ENCODE data around the gene TRDN. TPM values are rescaled to one million over a fixed set of nuclear protein-coding genes. Genes with fewer than 3 reads are reported as not detected.
"Not testable (repeated sequence)": the region's sequence is repeated elsewhere in the genome, so short reads cannot be mapped to it uniquely, and the experiment has no call there.

The TRDN gene
- total and polyA plus RNA-seq, 8 donors: 0.08 to 0.21 TPM; not detected in 6

DNA sequence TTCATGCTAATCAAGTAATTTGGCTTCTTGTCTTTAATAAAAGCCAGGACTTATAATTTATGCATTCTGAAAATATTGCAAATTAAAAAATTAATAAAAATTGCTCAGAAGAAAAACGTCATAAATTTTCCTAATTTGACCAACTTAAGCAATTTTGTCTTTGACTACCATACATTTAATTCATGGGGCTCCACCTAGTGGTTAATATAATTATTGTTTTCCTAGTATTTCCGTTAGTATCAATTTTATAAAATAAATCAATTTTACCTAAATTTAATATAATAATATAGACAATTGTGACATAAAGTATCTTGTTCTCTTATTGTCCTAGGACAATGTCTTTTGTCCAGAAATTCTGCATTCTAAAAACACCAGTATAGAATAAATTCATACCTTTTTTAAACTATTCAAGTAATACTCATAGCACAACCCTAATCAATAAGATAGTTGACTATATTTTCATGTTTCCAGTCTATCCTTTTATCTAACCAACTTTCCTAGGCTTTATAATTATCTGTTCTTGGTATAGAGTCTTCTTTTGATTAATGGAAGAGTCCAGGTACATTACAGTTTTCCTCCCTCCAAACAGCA is 319.9 kb downstream of the TRDN start:
- WGBS, 2 donors: 0 to 2% methylated on average over 2 of the region's 2 CpGs
- ATAC-seq: no peak
- H3K4me3 ChIP-seq: no peak overlapping the region
- DNase-seq: no peak
- no peaks in the 10 kb centered on the region for H3K9me3 ChIP-seq
- FAIRE-seq: peak; percentile 95
- H3K4me1 ChIP-seq: no peaks in the 10 kb centered on the region
- no peaks in the 10 kb centered on the region for H3K36me3 ChIP-seq
- H3K27me3 ChIP-seq: no peaks in the 10 kb centered on the region
- no peak overlapping the region for H3K27ac ChIP-seq
- intact Hi-C loops (cut with DNase I): loop anchor here in 1 of 3 donors (10.0 kb wide), 1 partner anchor 452 kb away; no protein-coding TSS in a partner anchor
- TF ChIP-seq CTCF (IDR thresholded peaks at IDR 0.05): peak in 3 of 4 donors; percentile 53 to 60 (median 53)

DNA sequence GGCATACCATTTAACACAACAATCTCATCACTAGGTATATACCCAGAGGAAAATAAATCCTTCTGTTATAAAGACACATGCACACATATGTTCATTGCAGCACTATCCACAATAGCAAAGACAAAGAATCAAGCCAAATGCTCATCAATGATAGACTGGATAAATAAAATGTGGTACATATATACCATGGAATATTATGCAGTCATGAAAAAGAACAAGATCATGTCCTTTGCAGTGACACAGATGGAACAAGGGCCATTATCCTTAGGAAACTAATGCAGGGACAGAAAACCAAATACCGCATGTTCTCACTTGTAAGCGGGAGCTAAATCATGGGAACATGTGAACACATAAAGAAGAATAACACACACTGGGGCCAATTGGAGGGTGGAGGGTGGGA is 322.3 kb downstream of the TRDN start:
- not testable (repeated sequence) for H3K27ac ChIP-seq, H3K4me1 ChIP-seq, ATAC-seq, H3K9me3 ChIP-seq, DNase-seq, H3K36me3 ChIP-seq, H3K4me3 ChIP-seq, FAIRE-seq, H3K27me3 ChIP-seq
- 96% methylated on average over 2 of the region's 2 CpGs for WGBS, 2 donors
- intact Hi-C loops (cut with DNase I): loop anchor here in 1 of 3 donors (10.0 kb wide), 1 partner anchor 450 kb away; no protein-coding TSS in a partner anchor

- Histone ChIP-seq H3K4me3 (no peak overlapping the region), H3K27ac (no peak overlapping the region), H3K27me3 (no peaks in the 10 kb centered on the region), H3K9me3 (no peaks in the 10 kb centered on the region), H3K36me3 (no peaks in the 10 kb centered on the region), H3K4me1 (no peaks in the 10 kb centered on the region)
- DNase-seq: no peak
- intact Hi-C loops (cut with DNase I): no loop called here
- 69 to 77% methylated on average over 1 of the region's 1 CpG for WGBS, 2 donors
- no peak for TF ChIP-seq CTCF (IDR thresholded peaks at IDR 0.05)
- no peak for ATAC-seq
- no peak for FAIRE-seq
Measured at GRCh38 chr6:123309130-123309529, 327.6 kb downstream of the TRDN start.

GRCh38 chr6:123306334-123306733 is 330.4 kb downstream of the TRDN start:
- peak in 1 of 4 donors; percentile 20 for ATAC-seq
- Histone ChIP-seq H3K4me3 (no peak overlapping the region), H3K27ac (no peak overlapping the region), H3K36me3 (no peaks in the 10 kb centered on the region), H3K9me3 (no peaks in the 10 kb centered on the region), H3K27me3 (no peaks in the 10 kb centered on the region), H3K4me1 (no peaks in the 10 kb centered on the region)
- DNase-seq: no peak
- 5 to 6% methylated on average over 2 of the region's 2 CpGs for WGBS, 2 donors
- no peak for TF ChIP-seq CTCF (IDR thresholded peaks at IDR 0.05)
- no peak for FAIRE-seq
- intact Hi-C loops (cut with DNase I): no loop called here

DNA sequence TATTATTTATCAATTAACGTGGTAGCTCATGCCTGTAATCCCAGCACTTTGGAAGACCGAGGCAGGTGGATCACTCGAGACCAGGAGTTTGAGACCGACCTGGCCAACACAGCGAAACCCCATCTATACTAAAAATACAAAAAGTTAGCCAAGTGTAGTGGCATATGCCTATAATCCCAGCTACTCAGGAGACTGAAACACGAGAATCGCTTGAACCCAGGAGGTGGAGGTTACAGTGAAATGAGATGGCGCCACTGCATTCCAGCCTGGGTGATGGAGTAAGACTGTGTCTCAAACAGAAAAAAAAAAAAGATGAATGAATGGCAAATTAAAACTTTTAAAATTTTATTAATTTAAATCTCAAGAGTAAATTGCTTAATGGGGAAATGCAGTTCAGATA is 341.1 kb downstream of the TRDN start:
- DNase-seq (no peak), ATAC-seq (no peak), FAIRE-seq (no peak)
- Histone ChIP-seq H3K36me3 (no peaks in the 10 kb centered on the region), H3K9me3 (no peaks in the 10 kb centered on the region), H3K27ac (no peak overlapping the region), H3K4me3 (no peak overlapping the region), H3K27me3 (no peaks in the 10 kb centered on the region), H3K4me1 (no peaks in the 10 kb centered on the region)
- WGBS, 2 donors: 85 to 90% methylated on average over 8 of the region's 8 CpGs
- TF ChIP-seq CTCF (IDR thresholded peaks at IDR 0.05): no peak
- intact Hi-C loops (cut with DNase I): no loop called here
